Measurements from ENCODE around the gene FUT6.

Gene FUT6

GRCh38 chr19:5814123-5814851, 25.2 kb downstream of the FUT6 start:
- no peak for TF ChIP-seq CTCF (IDR thresholded peaks at IDR 0.05; ENCODE audit: low read depth, low read length, missing control alignments)
- no peak for DNase-seq (ENCODE audit: extremely low read depth, low read depth)
- H3K4me3 ChIP-seq (replicated peaks; ENCODE audit: low read depth, low read length) = no peak overlapping the region

- no peak overlapping the region for H3K4me3 ChIP-seq (replicated peaks; ENCODE audit: low read depth, low read length)
- no peak for DNase-seq (ENCODE audit: extremely low read depth, low read depth)
- no peak for TF ChIP-seq CTCF (IDR thresholded peaks at IDR 0.05; ENCODE audit: low read depth, low read length, missing control alignments)
Observed at GRCh38 chr19:5811117-5811516, 28.4 kb downstream of the FUT6 start.

- H3K4me3 ChIP-seq (replicated peaks; ENCODE audit: low read depth, low read length) = no peak overlapping the region
- DNase-seq (ENCODE audit: extremely low read depth, low read depth) = no peak
- no peak for TF ChIP-seq CTCF (IDR thresholded peaks at IDR 0.05; ENCODE audit: low read depth, low read length, missing control alignments)
Observed at GRCh38 chr19:5809469-5809868, 30.0 kb downstream of the FUT6 start.

- H3K4me3 ChIP-seq (replicated peaks; ENCODE audit: low read depth, low read length) = no peak overlapping the region
- no peak for TF ChIP-seq CTCF (IDR thresholded peaks at IDR 0.05; ENCODE audit: low read depth, low read length, missing control alignments)
- DNase-seq (ENCODE audit: extremely low read depth, low read depth) = no peak
Observed at GRCh38 chr19:5809053-5809452, 30.4 kb downstream of the FUT6 start.

GRCh38 chr19:5808120-5808816, 31.2 kb downstream of the FUT6 start:
- H3K4me3 ChIP-seq (replicated peaks; ENCODE audit: low read depth, low read length) = no peak overlapping the region
- TF ChIP-seq CTCF (IDR thresholded peaks at IDR 0.05; ENCODE audit: low read depth, low read length, missing control alignments) = no peak
- DNase-seq (ENCODE audit: extremely low read depth, low read depth) = no peak

- no peak for DNase-seq (ENCODE audit: extremely low read depth, low read depth)
- no peak for TF ChIP-seq CTCF (IDR thresholded peaks at IDR 0.05; ENCODE audit: low read depth, low read length, missing control alignments)
- H3K4me3 ChIP-seq (replicated peaks; ENCODE audit: low read depth, low read length) = no peak overlapping the region
Observed at GRCh38 chr19:5806905-5807304, 32.6 kb downstream of the FUT6 start.

All from HFF-Myc (cell line).